Kidney epithelial cell (primary cell): Measurements from ENCODE around the gene NRP2. TPM values are rescaled to one million over a fixed set of nuclear protein-coding genes. Genes with fewer than 3 reads are reported as not detected.

Experiments used
- DNase-seq: peaks from one replicate; pipeline ENCODE4 v3.0.0-alpha.2; 2010; ENCODE audit warnings: low read depth
- H3K27me3 ChIP-seq: 2 replicates; pipeline ENCODE4 v1.6.0; 2011; ENCODE audit warnings: low read length; ENCODE audit not compliant: control insufficient read depth, insufficient read depth
- H3K36me3 ChIP-seq: 2 replicates; pipeline ENCODE4 v1.5.1; 2011; ENCODE audit warnings: low read length; ENCODE audit not compliant: control insufficient read depth, insufficient read depth
- H3K4me3 ChIP-seq: 2 replicates; pipeline ENCODE4 v1.5.1; 2011; ENCODE audit warnings: low read depth, mild to moderate bottlenecking, control low read depth, low read length
- CTCF ChIP-seq: IDR thresholded peaks from 2 replicates; pipeline ENCODE4 v1.5.1; 2011; ENCODE audit warnings: mild to moderate bottlenecking, moderate library complexity, low read length, control low read depth, inconsistent platforms; ENCODE audit not compliant: insufficient read depth, poor library complexity, severe bottlenecking
- total RNA-seq: library from RNA; depleted of rRNA; stranded (reverse); fragments of >200 nt; gene quantifications from 2 replicates; pipeline ENCODE4 v1.2.3, GENCODE V29; 2015

The NRP2 gene
- total RNA-seq, result 78.6 and 90.2 TPM in 2 replicates

GRCh38 chr2:205682239-205682970 lies at the start of gene NRP2:
TSS of gene NRP2 (plus strand) at chr2:205682501. CDS start at chr2:205683291, 790 bp downstream.
- no peak for TF ChIP-seq CTCF
- no peaks in the 10 kb centered on the region for H3K36me3 ChIP-seq
- peak within 1 kb of the TSS; percentile 72 for H3K4me3 ChIP-seq
- H3K27me3 ChIP-seq, result no peaks in the 10 kb centered on the region
- no peak for DNase-seq

GRCh38 chr2:205633994-205634393 lies 48.3 kb upstream of the NRP2 start:
- Histone ChIP-seq H3K36me3 (no peaks in the 10 kb centered on the region), H3K4me3 (no peak overlapping the region), H3K27me3 (peaks cover 2% of the 10 kb centered on the region)
- no peak for TF ChIP-seq CTCF
- no peak for DNase-seq

GRCh38 chr2:205636549-205637319 lies 45.6 kb upstream of the NRP2 start:
- no peaks in the 10 kb centered on the region for H3K36me3 ChIP-seq
- no peak overlapping the region for H3K4me3 ChIP-seq
- no peak for DNase-seq
- peaks cover 2% of the 10 kb centered on the region for H3K27me3 ChIP-seq
- no peak for TF ChIP-seq CTCF

- Histone ChIP-seq H3K27me3 (peaks cover 2% of the 10 kb centered on the region), H3K4me3 (no peak overlapping the region), H3K36me3 (no peaks in the 10 kb centered on the region)
- DNase-seq, result no peak
- TF ChIP-seq CTCF, result no peak
Measured at GRCh38 chr2:205637320-205637602, 45.0 kb upstream of the NRP2 start.

- no peak for DNase-seq
Measured at GRCh38 chr2:205637779-205638503, 44.4 kb upstream of the NRP2 start.

More at GRCh38 chr2:205637779-205638503, 44.4 kb upstream of the NRP2 start:
- TF ChIP-seq CTCF, result no peak
- Histone ChIP-seq H3K4me3 (no peak overlapping the region), H3K36me3 (no peaks in the 10 kb centered on the region), H3K27me3 (peaks cover 2% of the 10 kb centered on the region)
